Small intestine (tissue), 4 donors: ENCODE data around the gene CALML4. TPM values are rescaled to one million over a fixed set of nuclear protein-coding genes. Genes with fewer than 3 reads are reported as not detected.

Source experiments
- polyA plus RNA-seq, 4 donors: library from polyadenylated mRNA; stranded (reverse) in 3 of 4; unstranded in 1 of 4; fragments of 200-250 nt in 3 of 4; fragments of 120-200 nt in 1 of 4; gene quantifications; one replicate each; pipeline versions ENCODE4 v1.2.1 to v1.2.3, GENCODE V29; 2013
- donor health status: healthy with polysubstance abuse.
- donor health status: Bipolar disorder and iron deficiency.
- donor health status: healthy.

The CALML4 gene
- polyA plus RNA-seq, 4 donors: 127 to 288 (median 191) TPM

Other genes with a start within 250 kb of the CALML4 start
- gene PIAS1, start 151.0 kb downstream of the CALML4 start, polyA plus RNA-seq: 10 to 100 TPM in 3 of 4 donors, 1 to 10 TPM in 1; 9.0 to 48.0 (median 20.0) TPM
- 10 to 100 TPM in 2 of 4 donors, 1 to 10 TPM in 2; 5.8 to 62.4 (median 25.7) TPM for gene CLN6, start 24.4 kb upstream of the CALML4 start, polyA plus RNA-seq
- gene FEM1B, start 72.4 kb upstream of the CALML4 start, polyA plus RNA-seq: 10 to 100 TPM; 11.3 to 54.7 (median 13.6) TPM
- under 1 TPM in 3 of 4 donors, not detected in 1; 0.27 to 0.99 (median 0.48) TPM for gene ITGA11, start 226.8 kb upstream of the CALML4 start, polyA plus RNA-seq